ENCODE measurements around the gene C9orf85. TPM values are rescaled to one million over a fixed set of nuclear protein-coding genes. Genes with fewer than 3 reads are reported as not detected.

The C9orf85 gene
- total RNA-seq, 1 experiment from 2014 or later, result 28.6 TPM

GRCh38 chr9:71904076-71904475 is 7.4 kb upstream of the C9orf85 start:
- DNase-seq (ENCODE audit: low read depth), result no peak

- no peak for DNase-seq (ENCODE audit: low read depth)
Measured at GRCh38 chr9:71908825-71909224, 2.6 kb upstream of the C9orf85 start.

GRCh38 chr9:71909887-71910649 is 1.4 kb upstream of the C9orf85 start:
- DNase-seq (ENCODE audit: low read depth), result peak; percentile 58

GRCh38 chr9:71910650-71911060 is 784 bp upstream of the C9orf85 start:
- no peak for DNase-seq (ENCODE audit: low read depth)

GRCh38 chr9:71911908-71912335 is 483 bp downstream of the C9orf85 start:
- no peak for DNase-seq (ENCODE audit: low read depth)

- DNase-seq (ENCODE audit: low read depth), result no peak
Measured at GRCh38 chr9:71915495-71915894, 4.1 kb downstream of the C9orf85 start.

- DNase-seq (ENCODE audit: low read depth), result no peak
Measured at GRCh38 chr9:71916834-71917534, 5.5 kb downstream of the C9orf85 start.

- no peak for DNase-seq (ENCODE audit: low read depth)
Measured at GRCh38 chr9:71918419-71918818, 7.0 kb downstream of the C9orf85 start.

- DNase-seq (ENCODE audit: low read depth), result no peak
Measured at GRCh38 chr9:71920456-71921189, 9.2 kb downstream of the C9orf85 start.

GRCh38 chr9:71921190-71921814 is 9.9 kb downstream of the C9orf85 start:
- no peak for DNase-seq (ENCODE audit: low read depth)

GRCh38 chr9:71924576-71924975 is 13.1 kb downstream of the C9orf85 start:
- no peak for DNase-seq (ENCODE audit: low read depth)

GRCh38 chr9:71925834-71926233 is 14.4 kb downstream of the C9orf85 start:
- no peak for DNase-seq (ENCODE audit: low read depth)

GRCh38 chr9:71928376-71928775 is 16.9 kb downstream of the C9orf85 start:
- DNase-seq (ENCODE audit: low read depth), result no peak

GRCh38 chr9:71928806-71929205 is 17.4 kb downstream of the C9orf85 start:
- no peak for DNase-seq (ENCODE audit: low read depth)

GRCh38 chr9:71929223-71929622 is 17.8 kb downstream of the C9orf85 start:
- peak; percentile 24 for DNase-seq (ENCODE audit: low read depth)

GRCh38 chr9:71929791-71930440 is 18.5 kb downstream of the C9orf85 start:
- DNase-seq (ENCODE audit: low read depth), result peak; percentile 5

GRCh38 chr9:71931166-71931565 is 19.7 kb downstream of the C9orf85 start:
- no peak for DNase-seq (ENCODE audit: low read depth)

- no peak for DNase-seq (ENCODE audit: low read depth)
Measured at GRCh38 chr9:71936066-71936465, 24.6 kb downstream of the C9orf85 start.

- no peak for DNase-seq (ENCODE audit: low read depth)
Measured at GRCh38 chr9:71937070-71937625, 25.7 kb downstream of the C9orf85 start.

- DNase-seq (ENCODE audit: low read depth), result no peak
Measured at GRCh38 chr9:71937898-71938297, 26.5 kb downstream of the C9orf85 start.

GRCh38 chr9:71941060-71941568 is 29.7 kb downstream of the C9orf85 start:
- DNase-seq (ENCODE audit: low read depth), result no peak

Data from Daoy (cell line).